IMR-90 (cell line): ENCODE data around the gene APIP. TPM values are rescaled to one million over a fixed set of nuclear protein-coding genes. Genes with fewer than 3 reads are reported as not detected.

Experiments used
- ATAC-seq: fragments of 200-7000 bp; cut with Tn5 transposase; 2 replicates; pipeline ENCODE4 v1.9.1; 2020; ENCODE audit warnings: low read depth, mild to moderate bottlenecking, moderate library complexity
- BruUV-seq: library from RNA; stranded (reverse); fragments of 400-500 nt; replicated peaks from 2 replicates; lab custom pipeline; 2021; lab: Mats Ljungman, UMichigan
- CTCF ChIA-PET: fragments of 300-600 bp; formaldehyde crosslinking; extraction: SDS; loops from one replicate; lab custom pipeline; 2021; ENCODE audit warnings: antibody characterized with exemption; lab: Yijun Ruan, JAX
- POLR2A ChIA-PET: fragments of 300-600 bp; sonication (Branson Sonifier 250); formaldehyde crosslinking; loops from one replicate; lab custom pipeline; 2022; ENCODE audit warnings: antibody characterized with exemption; ENCODE audit not compliant: unreplicated experiment; lab: Charles Lee
- DNase-seq: peaks from one replicate; pipeline ENCODE4 v3.0.0; 2013
- H2AFZ ChIP-seq: replicated peaks from 2 replicates; pipeline ENCODE3; 2013; ENCODE audit warnings: low read length, mild to moderate bottlenecking; ENCODE audit not compliant: poor library complexity
- H2AK5ac ChIP-seq: 2 replicates; pipeline ENCODE4 v1.6.1; 2013; ENCODE audit warnings: low read depth, low read length, inconsistent platforms
- H2AK9ac ChIP-seq: replicated peaks from 2 replicates; pipeline ENCODE3; 2013; ENCODE audit warnings: mild to moderate bottlenecking, low read depth, low read length, moderate library complexity; ENCODE audit not compliant: poor library complexity
- H2BK120ac ChIP-seq: 2 replicates; pipeline ENCODE4 v1.6.1; 2013; ENCODE audit warnings: low read depth, low read length, inconsistent platforms
- H2BK15ac ChIP-seq: 3 replicates; pipeline ENCODE4 v1.6.1; 2013; ENCODE audit warnings: low read depth, low read length, inconsistent platforms
- H2BK20ac ChIP-seq: 2 replicates; pipeline ENCODE4 v1.6.1; 2013; ENCODE audit warnings: low read depth, mild to moderate bottlenecking, inconsistent platforms, low read length, moderate library complexity
- H2BK5ac ChIP-seq: 2 replicates; pipeline ENCODE4 v1.6.1; 2013; ENCODE audit warnings: mild to moderate bottlenecking, low read depth, low read length, inconsistent platforms; ENCODE audit not compliant: poor library complexity, severe bottlenecking
- H3K14ac ChIP-seq: replicated peaks from 2 replicates; pipeline ENCODE4 v1.6.1; 2013; ENCODE audit warnings: low read depth, low read length, inconsistent platforms
- H3K18ac ChIP-seq: 2 replicates; pipeline ENCODE4 v1.6.1; 2013; ENCODE audit warnings: low read depth, low read length, control low read depth
- H3K23ac ChIP-seq: 2 replicates; pipeline ENCODE4 v1.6.1; 2013; ENCODE audit warnings: low read depth, low read length, inconsistent platforms
- H3K27ac ChIP-seq: 2 replicates; pipeline ENCODE4 v1.5.1; 2013; ENCODE audit warnings: mild to moderate bottlenecking, control low read depth, low read length; ENCODE audit not compliant: insufficient read depth
- H3K27me3 ChIP-seq: 2 replicates; pipeline ENCODE4 v1.6.1; 2013; ENCODE audit warnings: low read length; ENCODE audit not compliant: control insufficient read depth, insufficient read depth
- H3K36me3 ChIP-seq: 2 replicates; pipeline ENCODE4 v1.6.1; 2013; ENCODE audit warnings: low read length, mixed read lengths; ENCODE audit not compliant: control insufficient read depth, insufficient read depth
- H3K4ac ChIP-seq: 2 replicates; pipeline ENCODE4 v1.6.1; 2013; ENCODE audit warnings: low read depth, low read length, inconsistent platforms
- H3K4me1 ChIP-seq: 2 replicates; pipeline ENCODE4 v1.6.1; 2013; ENCODE audit warnings: low read length, mixed read lengths; ENCODE audit not compliant: control insufficient read depth, insufficient read depth
- H3K4me2 ChIP-seq: 2 replicates; pipeline ENCODE4 v1.6.1; 2013; ENCODE audit warnings: low read depth, mild to moderate bottlenecking, control low read depth, low read length, moderate library complexity
- H3K4me3 ChIP-seq: 2 replicates; pipeline ENCODE4 v1.5.1; 2013; ENCODE audit warnings: low read depth, mild to moderate bottlenecking, control low read depth, low read length, moderate library complexity; ENCODE audit not compliant: insufficient read depth
- H3K56ac ChIP-seq: 2 replicates; pipeline ENCODE4 v1.6.1; 2013; ENCODE audit warnings: low read length, inconsistent platforms; ENCODE audit not compliant: insufficient read depth; ENCODE audit errors: extremely low read depth
- H3K79me1 ChIP-seq, 2 experiments: 2 replicates each; pipeline ENCODE4 v1.6.1; 2013; ENCODE audit warnings: low read length in 2 of 2, inconsistent platforms in 1 of 2, low read depth in 1 of 2
- H3K9ac ChIP-seq: 2 replicates; pipeline ENCODE4 v1.6.1; 2013; ENCODE audit warnings: low read depth, low read length, control low read depth
- H3K9me1 ChIP-seq: 2 replicates; pipeline ENCODE4 v1.6.1; 2013; ENCODE audit warnings: low read length, inconsistent platforms; ENCODE audit not compliant: insufficient read depth
- H3K9me3 ChIP-seq: 2 replicates; pipeline ENCODE4 v1.6.1; 2013; ENCODE audit warnings: low read length; ENCODE audit not compliant: control insufficient read depth, insufficient read depth
- H4K20me1 ChIP-seq: 2 replicates; pipeline ENCODE4 v1.6.1; 2013; ENCODE audit warnings: low read length, inconsistent platforms; ENCODE audit not compliant: insufficient read depth
- H4K5ac ChIP-seq: 2 replicates; pipeline ENCODE4 v1.6.1; 2013; ENCODE audit warnings: mild to moderate bottlenecking, low read depth, low read length, control low read depth
- H4K8ac ChIP-seq, 2 experiments: 2 replicates each; pipeline ENCODE4 v1.6.1; 2013; ENCODE audit warnings: low read depth in 2 of 2, low read length in 2 of 2, control low read depth in 1 of 2, inconsistent platforms in 1 of 2
- H4K91ac ChIP-seq: 2 replicates; pipeline ENCODE4 v1.6.1; 2013; ENCODE audit warnings: low read depth, low read length, inconsistent platforms; ENCODE audit not compliant: insufficient read depth
- BHLHE40 ChIP-seq: fragments of 150-350 bp; IDR thresholded peaks from 2 replicates; pipeline ENCODE4 v1.6.1; 2016; ENCODE audit warnings: mild to moderate bottlenecking, low read depth, low read length
- FOS ChIP-seq: fragments of 150-350 bp; IDR thresholded peaks from 2 replicates; pipeline ENCODE4 v1.6.1; 2016; ENCODE audit warnings: low read depth, low read length
- MAFK ChIP-seq: IDR thresholded peaks from 2 replicates; pipeline ENCODE4 v1.6.1; 2012; ENCODE audit warnings: low read depth, low read length, improper control_type of control experiment
- MAZ ChIP-seq: IDR thresholded peaks from 2 replicates; pipeline ENCODE4 v1.6.1; 2012; ENCODE audit warnings: low read depth, mild to moderate bottlenecking, low read length, improper control_type of control experiment, moderate library complexity, borderline replicate concordance
- MXI1 ChIP-seq: IDR thresholded peaks from 2 replicates; pipeline ENCODE4 v1.6.1; 2012; ENCODE audit warnings: low read depth, mild to moderate bottlenecking, low read length, moderate library complexity, borderline replicate concordance
- POLR2A ChIP-seq: IDR thresholded peaks from 2 replicates; pipeline ENCODE4 v1.6.1; 2012; ENCODE audit warnings: mild to moderate bottlenecking, low read depth, low read length
- RAD21 ChIP-seq: IDR thresholded peaks from 2 replicates; pipeline ENCODE4 v1.6.1; 2012; ENCODE audit warnings: low read length, improper control_type of control experiment
- RCOR1 ChIP-seq: IDR thresholded peaks from 2 replicates; pipeline ENCODE4 v1.6.1; 2012; ENCODE audit warnings: mild to moderate bottlenecking, low read length, improper control_type of control experiment; ENCODE audit not compliant: insufficient replicate concordance
- RFX5 ChIP-seq: IDR thresholded peaks from 2 replicates; pipeline ENCODE4 v1.8.0; 2012; ENCODE audit warnings: low read depth, mild to moderate bottlenecking, low read length, moderate library complexity
- SMC3 ChIP-seq: fragments of 150-350 bp; IDR thresholded peaks from 2 replicates; pipeline ENCODE4 v1.6.1; 2016; ENCODE audit warnings: low read depth, mild to moderate bottlenecking, antibody characterized with exemption, low read length, moderate library complexity
- WGBS, 2 experiments: methylation state at CpG; one replicate each; pipeline versions ENCODE4 v1.1.5 to v1.1.7; 2013; ENCODE audit warnings: missing lambda C conversion rate in 2 of 2; ENCODE audit not compliant: insufficient read length in 1 of 2; ENCODE audit errors: extremely low coverage in 2 of 2; 5-methylcytosine and 5-hydroxymethylcytosine counted together
- dilution Hi-C: fragments of 300-500 bp; cut with HindIII; formaldehyde crosslinking; loops from one replicate; pipeline ENCODE4 v1.14.3; 2018; ENCODE audit warnings: low sequenced_read_pairs; ENCODE audit not compliant: unreplicated experiment
- in situ Hi-C: fragments of 300-500 bp; cut with MboI; formaldehyde crosslinking; loops from 3 replicates; pipeline ENCODE4 v1.14.3; 2019; ENCODE audit warnings: low sequenced_read_pairs, inconsistent platforms, mixed read lengths
- intact Hi-C: fragments of 100-400 bp; cut with micrococcal nuclease; formaldehyde crosslinking; loops from 2 replicates; pipeline ENCODE4 v1.10.0; 2022
- polyA plus RNA-seq, 3 experiments: library from polyadenylated mRNA; depleted of rRNA; stranded (reverse); fragments of >200 nt; gene quantifications; 2 replicates each; pipeline ENCODE4 v1.2.3, GENCODE V29; 2012; ENCODE audit warnings: low replicate concordance in 1 of 3
- total RNA-seq: library from RNA; depleted of rRNA; stranded (reverse); fragments of >200 nt; gene quantifications from 2 replicates; pipeline ENCODE4 v1.2.3, GENCODE V29; 2012

APIP gene
- total and polyA plus RNA-seq, 2 of the 4 experiments (the other 2 are of a cell fraction): 9.9 to 16.6 TPM

DNA sequence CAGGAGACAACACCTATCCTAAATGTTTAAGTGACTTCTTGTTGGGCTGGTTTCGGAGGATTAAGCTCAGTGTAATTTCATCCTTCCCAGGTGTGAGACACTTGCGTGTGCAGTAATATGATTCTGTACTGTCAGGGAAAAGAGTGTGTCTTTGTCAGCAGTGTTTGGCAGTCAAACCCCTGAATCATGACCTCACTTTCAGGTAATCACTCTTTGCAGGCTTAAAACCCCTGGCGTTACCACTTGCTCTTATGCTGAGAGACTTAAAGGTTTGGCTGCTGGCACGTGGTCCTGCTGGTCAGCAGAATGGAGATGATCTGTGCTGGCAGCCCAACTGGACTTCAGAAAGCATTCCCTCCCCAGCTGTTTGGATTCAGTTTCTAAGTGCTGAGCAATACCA lies 56.1 kb downstream of the APIP start:
- no peak for DNase-seq
- no peak overlapping the region for H2BK15ac ChIP-seq
- no peaks in the 10 kb centered on the region for H3K36me3 ChIP-seq
- no peak overlapping the region for H3K18ac ChIP-seq
- no peak overlapping the region for H2AK9ac ChIP-seq
- H2BK120ac ChIP-seq: no peak overlapping the region
- no CpG with 5 or more reads among the region's 4 CpGs for WGBS, 2 experiments
- H3K4me3 ChIP-seq: no peak overlapping the region
- H2AFZ ChIP-seq: no peak overlapping the region
- H3K79me1 ChIP-seq: no peaks in the 10 kb centered on the region
- ChIA-PET CTCF (no interaction called here), POLR2A (no interaction called here)
- H3K9me3 ChIP-seq: no peaks in the 10 kb centered on the region
- BruUV-seq: no TSS peak
- no peak overlapping the region for H4K8ac ChIP-seq
- no peaks in the 10 kb centered on the region for H3K4me1 ChIP-seq
- H3K4ac ChIP-seq: no peak overlapping the region
- H4K5ac ChIP-seq: no peak overlapping the region
- dilution Hi-C loops (no loop called here), in situ Hi-C loops (no loop called here), intact Hi-C loops (no loop called here)
- no peak overlapping the region for H3K9ac ChIP-seq
- ATAC-seq: peak; percentile 42; the same call in 1 of the 2 replicates
- H2BK20ac ChIP-seq: no peak overlapping the region
- H3K4me2 ChIP-seq: no peak overlapping the region
- no peak overlapping the region for H3K14ac ChIP-seq
- H3K9me1 ChIP-seq: no peaks in the 10 kb centered on the region
- no peak overlapping the region for H2AK5ac ChIP-seq
- H3K27ac ChIP-seq: no peak overlapping the region
- no peak overlapping the region for H4K91ac ChIP-seq
- H4K20me1 ChIP-seq: no peaks in the 10 kb centered on the region
- peaks cover 14% of the 10 kb centered on the region for H3K27me3 ChIP-seq
- no peak overlapping the region for H3K23ac ChIP-seq
- no peak overlapping the region for H2BK5ac ChIP-seq
- no peak for TF ChIP-seq SMC3
- TF ChIP-seq MXI1: no peak
- TF ChIP-seq MAZ: no peak
- no peak for TF ChIP-seq POLR2A
- TF ChIP-seq RCOR1: no peak
- no peak for TF ChIP-seq RAD21
- no peak for TF ChIP-seq RFX5
- no peak for TF ChIP-seq BHLHE40
- TF ChIP-seq MAFK: no peak
- no peak for TF ChIP-seq FOS
- H3K56ac ChIP-seq: no peak overlapping the region
